Measurements from ENCODE around the gene BROX.
"Not testable (repeated sequence)": the region's sequence is repeated elsewhere in the genome, so short reads cannot be mapped to it uniquely, and the experiment has no call there.

Gene BROX

DNA sequence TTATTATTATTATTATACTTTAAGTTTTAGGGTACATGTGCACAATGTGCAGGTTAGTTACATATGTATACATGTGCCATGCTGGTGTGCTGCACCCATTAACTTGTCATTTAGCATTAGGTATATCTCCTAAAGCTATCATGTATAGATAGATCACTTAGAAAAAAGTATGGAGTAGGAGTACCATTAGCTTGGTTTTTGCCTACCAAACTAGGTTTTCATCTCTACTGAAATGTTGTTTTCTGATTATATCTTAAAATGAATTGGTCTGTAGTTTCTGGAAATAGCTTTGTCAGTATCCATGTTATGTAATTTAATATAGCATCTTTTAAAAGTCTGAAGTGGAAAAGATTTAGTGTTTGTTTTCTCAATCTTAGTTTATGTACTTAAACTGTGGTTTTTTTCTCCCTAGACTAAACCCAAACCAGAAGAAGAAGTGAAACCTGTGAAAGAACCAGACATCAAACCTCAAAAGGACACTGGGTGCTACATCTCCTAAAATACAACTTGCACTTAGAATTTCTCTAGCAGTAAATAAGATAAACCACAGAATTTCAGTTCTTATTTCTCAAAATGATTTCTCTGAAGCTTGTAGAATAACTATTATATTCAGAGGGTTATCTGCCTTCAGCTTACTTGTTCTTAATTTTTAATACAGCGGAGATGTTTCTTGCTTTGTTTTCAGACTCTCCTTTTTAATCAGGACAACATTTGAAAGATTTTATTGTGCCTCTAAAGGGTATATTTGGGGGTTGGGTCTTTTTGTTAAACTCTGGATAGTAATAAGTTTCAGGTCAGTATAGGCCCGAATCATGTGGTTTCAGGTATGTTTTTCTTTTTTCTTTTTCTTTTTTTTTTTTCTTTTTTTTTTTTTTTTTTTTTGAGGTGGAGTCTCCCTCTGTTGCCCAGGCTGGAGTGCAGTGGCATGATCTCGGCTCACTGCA lies 20.1 kb downstream of the BROX start:
- DNase-seq: no peak

DNA sequence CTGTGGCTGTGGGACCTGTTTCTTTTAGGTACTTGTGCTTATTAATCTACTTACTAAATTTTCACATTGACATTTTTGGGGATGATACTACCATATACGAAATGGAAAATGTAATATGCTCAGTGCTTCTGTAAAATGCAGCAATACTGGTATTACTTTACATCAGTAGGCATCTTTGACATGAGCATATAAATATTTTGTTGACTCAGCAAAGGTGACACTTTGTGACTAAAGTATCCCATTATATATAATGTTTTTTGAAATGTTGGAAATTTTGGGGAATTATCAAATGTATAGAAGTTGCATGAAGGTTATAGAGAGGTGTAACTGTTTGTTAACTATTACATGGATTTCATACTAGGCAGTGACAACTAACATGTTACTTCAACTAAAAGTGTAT lies 22.4 kb downstream of the BROX start:
- DNase-seq: no peak

- DNase-seq: no peak
Observed at GRCh38 chr1:222736470-222736869, 24.1 kb downstream of the BROX start.

GRCh38 chr1:222736972-222737371 lies 24.6 kb downstream of the BROX start, which contains the start of gene FAM177B:
Gene FAM177B (plus strand): TSS chr1:222737202. CDS start chr1:222746546, 9,344 bp downstream.
- no peak for DNase-seq

DNA sequence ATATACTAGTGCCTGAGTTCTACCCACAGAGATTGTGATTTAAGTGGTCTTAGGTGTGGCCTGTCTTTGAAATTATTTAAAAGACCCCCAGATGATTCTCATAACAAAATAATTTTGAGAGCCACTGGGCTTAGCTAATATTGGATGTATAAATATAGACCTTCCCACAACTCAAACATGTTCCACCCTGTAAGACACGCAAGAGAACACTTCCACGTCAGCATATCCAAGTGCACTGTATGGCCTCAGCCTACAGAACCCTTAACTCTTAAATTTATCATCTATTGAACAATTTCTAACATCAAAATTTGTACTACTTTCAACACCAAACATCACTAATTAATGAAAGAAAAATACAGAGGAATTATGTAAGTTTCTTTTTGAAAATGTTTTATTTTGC lies 27.1 kb downstream of the BROX start:
- no peak for DNase-seq

GRCh38 chr1:222739929-222740328 lies 27.6 kb downstream of the BROX start:
- no peak for DNase-seq

- DNase-seq: not testable (repeated sequence)
Observed at GRCh38 chr1:222741630-222742457, 29.5 kb downstream of the BROX start.

DNA sequence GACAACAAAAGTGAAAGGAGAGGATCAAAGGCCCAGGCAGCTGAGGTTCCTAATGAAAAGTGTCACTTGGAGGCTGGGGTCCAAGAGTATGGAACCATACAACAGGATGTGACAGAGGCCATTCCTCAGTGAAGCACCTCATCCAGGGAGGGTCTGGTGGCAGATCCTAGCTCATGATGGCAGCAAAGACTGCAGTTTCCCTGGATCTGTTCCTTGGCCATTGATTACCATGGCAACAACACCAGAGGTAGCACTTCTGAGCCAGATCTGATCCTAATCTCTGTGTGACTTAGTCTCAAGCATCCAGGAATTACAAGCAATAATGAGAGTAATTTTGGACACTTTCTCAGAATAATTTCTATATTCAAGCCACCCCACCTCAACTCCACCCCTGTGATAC lies 37.6 kb downstream of the BROX start:
- DNase-seq: no peak

DNA sequence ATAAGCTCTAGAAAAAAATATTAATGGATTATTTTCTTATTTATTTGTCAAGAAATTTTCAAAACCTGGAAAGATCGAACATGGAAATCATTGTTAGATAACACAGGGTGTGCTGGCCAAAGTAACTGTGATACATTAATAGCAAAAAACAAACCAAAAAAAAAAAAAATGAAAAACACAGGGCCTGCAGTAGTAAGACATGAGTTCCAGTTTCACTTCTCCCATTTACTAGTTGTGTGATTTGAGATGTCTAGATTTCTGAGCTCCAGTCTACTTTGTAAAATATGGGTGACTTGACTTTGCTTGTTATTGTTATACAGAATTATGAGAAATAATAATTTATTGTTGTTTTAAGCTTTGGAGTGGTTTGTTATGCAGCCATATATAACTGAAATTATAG lies 38.3 kb downstream of the BROX start:
- no peak for DNase-seq

GRCh38 chr1:222751255-222751654 lies 38.9 kb downstream of the BROX start:
- no peak for DNase-seq

DNA sequence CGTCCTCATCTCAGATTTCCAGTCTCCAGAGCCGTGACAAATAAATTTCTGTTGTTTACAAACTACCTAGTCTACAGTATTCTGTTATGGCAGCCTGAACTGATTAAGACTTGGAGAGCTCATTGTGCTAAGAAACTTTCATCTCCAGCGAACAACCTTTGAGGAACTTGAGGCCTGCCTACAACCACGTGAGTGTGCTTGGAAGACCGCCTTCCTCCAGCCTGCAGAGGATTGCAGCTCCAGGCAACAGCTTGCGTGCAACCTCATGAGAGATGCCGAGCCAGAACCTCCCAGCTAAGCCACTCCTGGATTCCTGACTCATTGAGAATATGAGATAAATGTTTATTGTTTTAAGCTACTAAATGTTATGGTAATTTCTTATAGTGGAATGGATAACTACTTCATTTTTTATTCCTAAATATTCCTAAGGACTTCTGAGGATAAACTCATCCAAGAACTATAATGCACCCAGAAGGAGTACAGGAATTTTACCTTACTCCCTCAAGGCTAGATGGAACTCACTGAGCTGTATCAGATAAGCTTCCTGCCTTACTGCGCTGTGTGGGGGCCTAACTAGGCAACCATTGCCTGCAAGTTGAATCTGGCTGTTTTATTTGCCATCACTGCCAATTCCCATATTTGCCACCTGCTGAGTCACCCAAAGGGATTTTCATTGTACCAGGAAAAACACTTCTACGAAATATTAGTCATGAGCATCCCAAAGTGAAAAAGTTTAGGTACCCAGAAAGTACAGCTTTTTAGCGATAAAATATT lies 42.2 kb downstream of the BROX start:
- no peak for DNase-seq

GRCh38 chr1:222757646-222758268 lies 45.4 kb downstream of the BROX start:
- no peak for DNase-seq

DNA sequence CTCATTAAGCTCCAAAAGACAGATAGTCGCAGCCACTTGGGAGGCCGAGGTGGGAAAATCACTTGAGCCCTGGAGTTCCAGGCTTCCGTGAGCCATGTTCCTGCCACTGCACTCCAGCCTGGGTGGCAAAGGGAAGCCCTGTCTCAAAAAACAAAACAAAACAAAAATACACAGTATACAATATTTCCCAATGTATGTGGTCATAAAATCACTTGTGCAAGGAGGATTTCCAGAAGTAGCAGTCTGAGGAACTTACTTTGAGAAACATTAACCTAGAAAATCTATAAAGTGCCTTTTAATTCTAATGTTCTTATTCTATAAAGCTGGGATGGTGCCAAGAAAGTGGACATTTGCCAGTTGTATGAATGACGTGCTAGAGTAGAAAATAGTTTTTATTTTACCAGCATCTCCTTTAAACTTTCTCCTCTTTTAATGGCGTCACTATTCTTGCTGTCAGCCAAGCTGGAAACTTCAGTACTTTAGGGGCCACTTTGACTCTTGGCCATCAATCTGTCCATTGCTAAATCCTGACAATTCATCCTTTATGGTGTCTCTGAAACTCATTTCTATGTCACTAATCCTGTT lies 47.2 kb downstream of the BROX start:
- DNase-seq: no peak

- no peak for DNase-seq
Observed at GRCh38 chr1:222761083-222761482, 48.7 kb downstream of the BROX start.

DNA sequence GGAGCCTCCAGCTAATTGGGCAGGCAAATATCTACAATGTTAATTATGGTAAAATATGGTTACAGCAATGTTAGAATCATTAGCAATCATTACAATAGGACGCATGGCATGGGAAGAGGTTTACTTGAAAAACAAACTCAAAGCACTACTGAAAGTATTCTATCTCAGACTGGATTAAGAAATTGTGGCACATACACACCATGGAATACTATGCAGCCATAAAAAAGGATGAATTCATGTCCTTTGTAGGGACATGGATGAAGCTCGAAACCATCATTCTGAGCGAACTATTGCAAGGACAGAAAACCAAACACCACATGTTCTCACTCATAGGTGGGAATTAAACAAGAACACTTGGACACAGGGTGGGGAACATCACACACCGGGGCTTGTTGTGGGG lies 49.8 kb downstream of the BROX start:
- not testable (repeated sequence) for DNase-seq

- no peak for DNase-seq
Observed at GRCh38 chr1:222767152-222767571, 54.8 kb downstream of the BROX start.

DNA sequence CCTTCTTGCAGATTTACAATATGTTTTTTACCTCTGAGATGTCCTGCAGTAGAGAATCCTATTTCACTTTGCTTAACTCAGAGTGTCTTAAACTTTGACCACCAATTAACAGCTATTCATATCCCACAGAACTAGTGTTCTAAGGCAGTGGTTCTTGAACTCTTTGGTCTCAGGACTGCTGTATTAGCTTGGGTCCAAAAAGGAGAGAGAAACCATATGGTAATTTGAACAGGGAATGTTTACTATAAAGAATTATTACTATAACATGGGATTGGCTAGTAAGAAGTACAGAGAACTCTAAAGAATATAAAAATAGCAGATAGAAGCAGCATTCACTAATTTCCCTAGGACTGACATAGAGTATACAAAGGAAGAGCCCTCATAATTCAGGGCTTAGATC lies 56.2 kb downstream of the BROX start:
- no peak for DNase-seq

DNA sequence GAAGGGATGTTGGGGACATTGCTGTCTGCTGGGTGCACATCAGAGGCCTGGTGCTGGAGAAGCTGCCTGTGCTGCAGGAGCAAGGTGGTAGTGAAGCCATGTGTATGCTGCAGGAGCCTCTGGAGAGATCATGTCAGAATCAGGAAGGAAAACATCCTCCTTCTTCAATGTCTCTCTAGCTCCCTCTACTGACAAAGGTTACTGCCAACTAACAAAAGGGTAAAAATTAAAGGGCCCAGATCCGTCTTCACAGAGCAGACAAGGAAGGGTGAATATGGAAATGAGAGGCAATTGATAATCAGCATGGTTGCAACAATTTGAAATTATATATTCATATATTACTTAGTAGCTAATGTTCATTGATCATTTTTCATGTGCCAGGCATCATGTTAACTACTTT lies 56.8 kb downstream of the BROX start:
- DNase-seq: no peak

- DNase-seq: no peak
Observed at GRCh38 chr1:222769971-222770620, 57.7 kb downstream of the BROX start.

DNA sequence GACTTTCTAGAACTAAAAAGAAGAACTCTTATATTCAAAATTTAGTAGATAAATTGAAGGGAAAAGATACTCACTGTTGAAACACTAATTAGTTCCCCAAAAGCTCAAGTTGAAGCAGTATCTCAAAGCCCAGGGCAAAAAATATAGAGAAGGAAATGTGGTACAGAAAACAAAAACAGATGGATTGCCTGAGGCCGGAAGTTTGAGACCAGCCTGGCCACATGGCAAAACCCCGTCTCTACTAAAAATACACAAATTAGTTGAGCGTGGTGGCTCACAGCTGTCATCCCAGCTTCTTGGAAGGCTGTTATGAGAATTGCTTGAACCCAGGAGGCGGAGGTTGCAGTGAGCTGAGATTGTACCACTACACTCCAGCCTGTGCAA lies 60.6 kb downstream of the BROX start:
- DNase-seq: no peak

- DNase-seq: no peak
Observed at GRCh38 chr1:222777463-222777862, 65.1 kb downstream of the BROX start.

- DNase-seq: no peak
Observed at GRCh38 chr1:222777977-222778376, 65.6 kb downstream of the BROX start.

Data from stimulated activated CD4-positive, alpha-beta T cell treated with anti-CD3 and anti-CD28 coated beads, Interleukin-12 subunit alpha, Interleukin-12 subunit beta, amount 100 ng/mL, for 4 hours (primary cell).